GM20431 (cell line): ENCODE data around the gene CSF1R.

ENCODE experiments used
- in situ Hi-C: fragments of 300-500 bp; cut with MseI, MboI; formaldehyde crosslinking; loops from one replicate; pipeline ENCODE4 v1.15.0; 2020; ENCODE audit warnings: low sequenced_read_pairs; ENCODE audit not compliant: unreplicated experiment

CSF1R gene

DNA sequence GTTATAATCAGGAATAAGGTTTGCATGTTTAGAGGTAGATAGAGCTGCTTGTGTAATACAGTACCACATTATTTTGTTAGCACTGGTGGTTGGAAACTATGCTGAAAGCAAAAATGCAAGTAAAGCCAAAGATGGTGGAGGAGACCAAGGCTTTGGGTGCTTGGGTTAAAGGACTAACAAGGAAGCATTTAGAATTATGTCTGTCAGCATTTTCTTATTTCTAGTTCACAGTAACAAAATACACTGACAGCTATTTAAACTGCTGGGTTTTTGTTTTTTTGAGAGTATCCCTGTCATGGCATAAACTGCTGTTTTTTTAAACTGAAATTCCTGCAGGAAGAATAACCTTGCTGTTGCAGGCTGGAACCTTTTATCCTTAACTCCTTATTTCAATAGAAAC lies 79.3 kb downstream of the CSF1R start:
- in situ Hi-C loops: no loop called here

DNA sequence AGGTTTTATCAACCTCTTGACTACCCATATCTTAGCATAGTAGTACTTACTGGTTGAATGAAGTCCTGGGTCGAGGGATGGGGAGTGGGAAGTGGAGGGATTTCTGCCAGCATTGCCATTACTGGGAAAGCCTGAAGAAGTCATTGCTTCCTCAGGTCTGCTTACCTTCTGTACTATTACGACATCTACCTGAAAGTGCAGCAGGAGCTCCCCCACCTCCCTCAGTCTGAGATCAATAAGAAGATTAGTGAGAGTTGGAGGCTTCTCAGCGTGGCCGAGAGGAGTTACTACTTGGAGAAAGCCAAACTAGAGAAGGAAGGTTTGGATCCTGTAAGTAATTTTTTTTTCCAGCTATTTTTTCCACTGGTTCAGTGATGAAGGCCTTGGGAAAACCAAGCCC lies 80.0 kb downstream of the CSF1R start:
- in situ Hi-C loops: no loop called here
